K562 (cell line): ENCODE results near the gene ASPRV1. TPM values are rescaled to one million over a fixed set of nuclear protein-coding genes. Genes with fewer than 3 reads are reported as not detected.

Experiments
- ATAC-seq: fragments of 200-7000 bp; cut with Tn5 transposase; 3 replicates; pipeline ENCODE4 v1.9.1; 2020; ENCODE audit warnings: moderate library complexity
- BruUV-seq: library from RNA; stranded (reverse); fragments of 400-500 nt; replicated peaks from 2 replicates; lab custom pipeline; 2021; lab: Mats Ljungman, UMichigan
- CTCF ChIA-PET: fragments of 300-600 bp; formaldehyde crosslinking; extraction: SDS; loops from one replicate; lab custom pipeline; 2021; ENCODE audit warnings: low intra/inter-chr PET ratio; lab: Yijun Ruan, JAX
- POLR2A ChIA-PET: fragments of 300-600, 350-650 bp; sonication (Branson Sonifier 250); formaldehyde crosslinking; extraction: SDS; loops from one replicate; lab custom pipeline; 2021; ENCODE audit warnings: antibody characterized with exemption, inconsistent platforms; lab: Yijun Ruan, JAX
- DNase-seq, 4 experiments: peaks; one replicate each; pipeline versions ENCODE4 v3.0.0 to v3.0.0-alpha.2; 2011 to 2018; ENCODE audit warnings: low spot score in 3 of 4, mixed read lengths in 3 of 4; ENCODE audit errors: extremely low read depth in 1 of 4
- FAIRE-seq: peaks from 2 replicates; lab custom pipeline; 2011; peaks lifted over from hg19 to GRCh38; lab: Jason Lieb, UNC
- H2AFZ ChIP-seq: 2 replicates; pipeline ENCODE4 v1.6.0; 2011; ENCODE audit warnings: low read depth, low read length, control low read depth, inconsistent platforms
- H3K27ac ChIP-seq: fragments of 200-600 bp; 3 replicates; pipeline ENCODE4 v1.8.0; 2011; ENCODE audit warnings: low read depth, mild to moderate bottlenecking, control low read depth, inconsistent platforms, low read length, moderate library complexity, mixed read lengths; ENCODE audit errors: extremely low read depth
- H3K27me3 ChIP-seq, 2 experiments: fragments of 300-600 bp in 1 of 2; 2 replicates in 1 of 2; 3 replicates in 1 of 2; pipeline versions ENCODE4 v1.6.0 to v1.8.0; 2011; ENCODE audit warnings: inconsistent platforms in 2 of 2, low read length in 2 of 2, mild to moderate bottlenecking in 1 of 2, mixed read lengths in 1 of 2, moderate library complexity in 1 of 2; ENCODE audit not compliant: control insufficient read depth in 2 of 2, insufficient read depth in 2 of 2
- H3K36me3 ChIP-seq: fragments of 300-600 bp; 3 replicates; pipeline ENCODE4 v1.8.0; 2011; ENCODE audit warnings: mild to moderate bottlenecking, low read length, inconsistent platforms; ENCODE audit not compliant: control insufficient read depth, insufficient read depth
- H3K4me1 ChIP-seq, 2 experiments: fragments of 200-600 bp in 1 of 2; replicated peaks in 1 of 2; 2 replicates in 1 of 2; 3 replicates in 1 of 2; pipeline versions ENCODE4 v1.5.1 to v1.8.0; 2011; ENCODE audit warnings: inconsistent platforms in 2 of 2, low read length in 2 of 2, mild to moderate bottlenecking in 1 of 2, mixed read lengths in 1 of 2, moderate library complexity in 1 of 2; ENCODE audit not compliant: control insufficient read depth in 2 of 2, insufficient read depth in 2 of 2
- H3K4me2 ChIP-seq: 2 replicates; pipeline ENCODE4 v1.6.1; 2011; ENCODE audit warnings: low read length, control low read depth, inconsistent platforms, mixed read lengths; ENCODE audit not compliant: insufficient read depth
- H3K4me3 ChIP-seq: fragments of 200-600 bp; sonication (generic), shearing (Covaris generic); 2 replicates; pipeline ENCODE4 v1.5.1; 2016; ENCODE audit warnings: control low read depth, inconsistent platforms
- H3K79me2 ChIP-seq: fragments of 200-600 bp; 3 replicates; pipeline ENCODE4 v1.8.0; 2011; ENCODE audit warnings: low read length, inconsistent platforms; ENCODE audit not compliant: control insufficient read depth, insufficient read depth
- H3K9ac ChIP-seq, 2 experiments: 2 replicates each; pipeline versions ENCODE4 v1.6.0 to v1.6.1; 2011; ENCODE audit warnings: low read depth in 2 of 2, low read length in 2 of 2, control low read depth in 1 of 2, inconsistent platforms in 1 of 2, mild to moderate bottlenecking in 1 of 2, mixed read lengths in 1 of 2; ENCODE audit not compliant: insufficient read depth in 1 of 2
- H3K9me1 ChIP-seq: one replicate; pipeline ENCODE4 v1.6.0; 2011; ENCODE audit warnings: inconsistent platforms, mild to moderate bottlenecking, low read length, moderate library complexity; ENCODE audit not compliant: control insufficient read depth, insufficient read depth
- H3K9me3 ChIP-seq: replicated peaks from 2 replicates; pipeline ENCODE4 v1.5.1; 2011; ENCODE audit warnings: low read depth, low read length, inconsistent platforms; ENCODE audit not compliant: control insufficient read depth, insufficient read depth
- H4K20me1 ChIP-seq: replicated peaks from 2 replicates; pipeline ENCODE4 v1.6.1; 2011; ENCODE audit warnings: low read length, inconsistent platforms, mixed read lengths; ENCODE audit not compliant: control insufficient read depth, insufficient read depth
- DMBX1 ChIP-seq: fragments of 250-450 bp; sonication (Bioruptor Pico); IDR thresholded peaks from 2 replicates; pipeline ENCODE4 v1.8.0; 2022; ENCODE audit warnings: inconsistent platforms, mild to moderate bottlenecking, moderate library complexity, borderline replicate concordance
- ELF2 ChIP-seq: fragments of 250-450 bp; sonication (Bioruptor Pico); IDR thresholded peaks from 2 replicates; pipeline ENCODE4 v1.5.0; 2021; ENCODE audit warnings: mild to moderate bottlenecking
- EP400 ChIP-seq: fragments of 450-650 bp; IDR thresholded peaks from 2 replicates; pipeline ENCODE4 v1.6.1; 2017; ENCODE audit warnings: antibody characterized with exemption, mild to moderate bottlenecking, moderate library complexity
- ETV1 ChIP-seq: fragments of 450-650 bp; conservative IDR thresholded peaks from 2 replicates; pipeline ENCODE4 v1.6.1; 2016; ENCODE audit warnings: missing genetic modification characterization, control low read depth, low read depth, missing compliant biosample characterization
- FOXM1 ChIP-seq, 2 experiments: fragments of 450-650 bp in 1 of 2; sonication (generic) in 1 of 2; formaldehyde crosslinking in 1 of 2; IDR thresholded peaks; 2 replicates each; pipeline versions ENCODE4 v1.6.1 to v1.9.0; 2017 to 2022; ENCODE audit warnings: low read depth in 2 of 2, mild to moderate bottlenecking in 2 of 2, missing genetic modification reagents in 1 of 2, moderate library complexity in 1 of 2
- GTF2E2 ChIP-seq: fragments of 200-800 bp; sonication (Bioruptor generic); IDR thresholded peaks from 2 replicates; pipeline ENCODE4 v1.6.1; 2016; ENCODE audit warnings: missing genetic modification characterization, missing compliant biosample characterization
- HLTF ChIP-seq: fragments of 450-650 bp; IDR thresholded peaks from 2 replicates; pipeline ENCODE4 v1.6.1; 2016
- HSF4 ChIP-seq: fragments of 250-450 bp; sonication (Bioruptor Pico); IDR thresholded peaks from 2 replicates; pipeline ENCODE4 v2.1.2; 2022; ENCODE audit warnings: mild to moderate bottlenecking, moderate library complexity, borderline replicate concordance
- MAZ ChIP-seq, 2 experiments: fragments of 450-650 bp in 1 of 2; sonication (generic) in 1 of 2; formaldehyde crosslinking; IDR thresholded peaks in 1 of 2; conservative IDR thresholded peaks in 1 of 2; 2 replicates each; pipeline versions ENCODE4 v1.4.0 to v1.5.0; 2020; ENCODE audit warnings: mild to moderate bottlenecking in 1 of 2, missing genetic modification reagents in 1 of 2
- NFIC ChIP-seq: fragments of 450-650 bp; IDR thresholded peaks from 2 replicates; pipeline ENCODE4 v1.6.1; 2017; ENCODE audit warnings: mild to moderate bottlenecking, inconsistent platforms
- NR1H2 ChIP-seq: sonication (generic); formaldehyde crosslinking; IDR thresholded peaks from 2 replicates; pipeline ENCODE4 v1.4.0; 2020; ENCODE audit warnings: mild to moderate bottlenecking, missing genetic modification reagents
- RB1 ChIP-seq: fragments of 450-650 bp; IDR thresholded peaks from 2 replicates; pipeline ENCODE4 v1.6.1; 2017; ENCODE audit warnings: low read depth, mild to moderate bottlenecking
- RBM17 ChIP-seq: fragments of 200-400 bp; formaldehyde crosslinking; IDR thresholded peaks from 2 replicates; pipeline ENCODE4 v1.6.1; 2017; ENCODE audit warnings: low read depth, mild to moderate bottlenecking, low read length, borderline replicate concordance
- RHOXF2B ChIP-seq: fragments of 250-450 bp; sonication (Bioruptor Pico); conservative IDR thresholded peaks from 2 replicates; pipeline ENCODE4 v1.5.1; 2021
- TFAP4 ChIP-seq: sonication (generic); formaldehyde crosslinking; IDR thresholded peaks from 2 replicates; pipeline ENCODE4 v1.8.0; 2022; ENCODE audit warnings: missing genetic modification reagents, mild to moderate bottlenecking, moderate library complexity, borderline replicate concordance
- ZEB2 ChIP-seq: fragments of 450-650 bp; IDR thresholded peaks from 2 replicates; pipeline ENCODE4 v1.6.1; 2016
- ZNF23 ChIP-seq: fragments of 250-450 bp; sonication (Bioruptor Pico); IDR thresholded peaks from 2 replicates; pipeline ENCODE4 v1.4.0; 2020; ENCODE audit warnings: mild to moderate bottlenecking
- ZNF239 ChIP-seq: fragments of 250-450 bp; sonication (Bioruptor Pico); IDR thresholded peaks from 2 replicates; pipeline ENCODE4 v1.4.0; 2020; ENCODE audit warnings: mild to moderate bottlenecking
- ZNF41 ChIP-seq: fragments of 250-450 bp; sonication (Bioruptor Pico); conservative IDR thresholded peaks from 2 replicates; pipeline ENCODE4 v1.4.0; 2020; ENCODE audit warnings: mild to moderate bottlenecking
- ZNF668 ChIP-seq: fragments of 250-450 bp; sonication (Bioruptor Pico); IDR thresholded peaks from 2 replicates; pipeline ENCODE4 v1.8.0; 2022; ENCODE audit warnings: mild to moderate bottlenecking, inconsistent platforms
- ZNF699 ChIP-seq: fragments of 250-450 bp; sonication (Bioruptor Pico); IDR thresholded peaks from 2 replicates; pipeline ENCODE4 v1.8.0; 2021; ENCODE audit warnings: mild to moderate bottlenecking, moderate library complexity; ENCODE audit not compliant: insufficient replicate concordance
- WGBS: fragments of 100-300 bp; shearing (Covaris generic); methylation state at CpG from one replicate; pipeline ENCODE4 v1.1.6; 2016; ENCODE audit warnings: low coverage, mixed read lengths; ENCODE audit not compliant: insufficient coverage; ENCODE audit errors: missing lambda C conversion rate; 5-methylcytosine and 5-hydroxymethylcytosine counted together
- in situ Hi-C: fragments of 300-500 bp; cut with MboI; formaldehyde crosslinking; loops from 4 replicates; pipeline ENCODE4 v1.15.0; 2018; ENCODE audit warnings: inconsistent platforms, mixed read lengths
- intact Hi-C: fragments of 100-400 bp; cut with micrococcal nuclease; formaldehyde crosslinking; loops from 2 replicates; pipeline ENCODE4 v1.14.2; 2022
- polyA plus RNA-seq, 8 experiments: library from polyadenylated mRNA; depleted of rRNA in 4 of 8; stranded (reverse) in 5 of 8; unstranded in 3 of 8; fragments of >200 nt; fragmentation: Nextera tagmentation in 2 of 8; fragmentation: Illumina TruSeq in 1 of 8; extraction: Ambion mirVana in 2 of 8; extraction: Trizol in 1 of 8; gene quantifications; 2 replicates each; pipeline versions ENCODE4 v1.2.1 to v1.2.3, GENCODE V29; 2011 to 2014; ENCODE audit warnings: inconsistent platforms in 1 of 8, missing spikeins in 1 of 8
- total RNA-seq, 7 experiments: library from RNA; depleted of rRNA in 6 of 7; stranded (reverse); fragments of >200 nt in 6 of 7; fragmentation: Illumina TruSeq in 2 of 7; extraction: Trizol in 2 of 7; gene quantifications; 2 replicates each; pipeline versions ENCODE4 v1.2.1 to v1.2.3, GENCODE V29; 2011 to 2021; ENCODE audit warnings: low replicate concordance in 1 of 7
- TF ChIP-seq, protein P1 (sequence below): fragments of 450-650 bp; conservative IDR thresholded peaks from 2 replicates; pipeline ENCODE4 v1.6.1; 2016; ENCODE audit warnings: missing genetic modification characterization, low read depth, mild to moderate bottlenecking, missing compliant biosample characterization, moderate library complexity

Gene ASPRV1
- total and polyA plus RNA-seq, 9 of the 15 experiments (the other 6 are each of a cell fraction or from before 2014, with no cell fraction given) = 0.17 to 0.72 (median 0.47) TPM; not detected in 1

GRCh38 chr2:69975136-69975852 lies 13.9 kb upstream of the ASPRV1 start:
- Histone ChIP-seq H3K79me2 (no peaks in the 10 kb centered on the region), H3K9ac (peak overlapping the region; percentile 73 to 87), H3K36me3 (no peaks in the 10 kb centered on the region), H4K20me1 (no peaks in the 10 kb centered on the region), H3K27me3 (no peaks in the 10 kb centered on the region), H3K9me3 (no peaks in the 10 kb centered on the region), H3K4me3 (no peak overlapping the region), H3K27ac (peak overlapping the region; percentile 82), H2AFZ (peak overlapping the region; percentile 92), H3K4me1 (peaks cover 63 to 76% of the 10 kb centered on the region in 2 experiments), H3K9me1 (peaks cover 3% of the 10 kb centered on the region), H3K4me2 (peak overlapping the region; percentile 59)
- FAIRE-seq (no peak), ATAC-seq (peak; percentile 8), DNase-seq (peak; percentile 40 to 51 (median 44))
- intact Hi-C loops = loop anchor here (5.0 kb wide), 1 partner anchor 43 kb away; no protein-coding TSS in a partner anchor
- WGBS = 24% methylated on average over 12 of the region's 12 CpGs
- in situ Hi-C loops = no loop called here
- CTCF ChIA-PET = no interaction called here
- BruUV-seq = TSS peak; percentile 57
- POLR2A ChIA-PET = interaction anchor here (0.6 to 2.2 kb wide), 11 partner anchors 11 to 318 kb away, joined by 3 to 16 read pairs (median 3); partner anchors contain the start of genes MXD1 and SNRPG
- TF ChIP-seq, protein P1, sequence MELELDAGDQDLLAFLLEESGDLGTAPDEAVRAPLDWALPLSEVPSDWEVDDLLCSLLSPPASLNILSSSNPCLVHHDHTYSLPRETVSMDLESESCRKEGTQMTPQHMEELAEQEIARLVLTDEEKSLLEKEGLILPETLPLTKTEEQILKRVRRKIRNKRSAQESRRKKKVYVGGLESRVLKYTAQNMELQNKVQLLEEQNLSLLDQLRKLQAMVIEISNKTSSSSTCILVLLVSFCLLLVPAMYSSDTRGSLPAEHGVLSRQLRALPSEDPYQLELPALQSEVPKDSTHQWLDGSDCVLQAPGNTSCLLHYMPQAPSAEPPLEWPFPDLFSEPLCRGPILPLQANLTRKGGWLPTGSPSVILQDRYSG (tag) = 0 out of 2 replicates have a peak, but pooled peaks have one; percentile 20
- TF ChIP-seq HLTF (no peak), ZNF668 (CRISPR knock-in tag) (0 out of 2 replicates have a peak, but pooled peaks have one; percentile 60), RHOXF2B (CRISPR knock-in tag) (no peak), TFAP4 (CRISPR knock-in tag) (no peak), NFIC (peak; percentile 44; the same call in 1 of the 2 replicates), ZNF41 (CRISPR knock-in tag) (no peak), HSF4 (CRISPR knock-in tag) (no peak), EP400 (no peak), GTF2E2 (no peak), NR1H2 (CRISPR knock-in tag) (no peak), ZNF239 (CRISPR knock-in tag) (no peak), ETV1 (no peak; the same call in 1 of the 2 replicates), RBM17 (no peak), RB1 (0 out of 2 replicates have a peak, but pooled peaks have one; percentile 10), MAZ (CRISPR knock-in tag; conservative IDR thresholded peaks at IDR 0.05 in 1 of 2, IDR thresholded peaks at IDR 0.05 in 1 of 2) (no peak), DMBX1 (CRISPR knock-in tag) (no peak), ZNF23 (CRISPR knock-in tag) (no peak), FOXM1 (IDR thresholded peaks at IDR 0.05; ENCODE audit: low read depth) (no peak), FOXM1 (CRISPR knock-in tag; IDR thresholded peaks at IDR 0.05; ENCODE audit: low read depth) (no peak), ZEB2 (no peak), ZNF699 (CRISPR knock-in tag) (no peak), ELF2 (CRISPR knock-in tag) (0 out of 2 replicates have a peak, but pooled peaks have one; percentile 45)
